ENCODE results near the gene CEP152.

DNA sequence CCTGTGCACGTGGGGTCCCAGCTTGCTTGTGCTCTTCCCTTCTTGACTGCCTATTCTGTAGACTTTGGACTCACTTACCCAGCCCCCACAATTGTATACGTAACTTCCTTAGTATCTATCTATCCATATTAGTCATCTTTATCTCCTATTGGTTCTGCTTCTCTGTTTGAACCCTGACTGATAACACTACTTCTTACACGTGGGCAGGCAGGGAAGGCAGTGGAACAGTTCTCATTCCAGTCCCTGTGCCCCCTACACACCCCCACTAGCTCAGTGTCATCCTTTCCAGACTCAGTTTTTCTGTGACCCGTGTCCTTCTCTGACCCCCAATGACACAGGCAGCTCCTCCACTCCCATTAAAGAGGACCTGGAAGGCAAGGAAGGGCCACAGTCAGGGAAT lies 91.2 kb downstream of the CEP152 start:
- TF ChIP-seq, protein P1, sequence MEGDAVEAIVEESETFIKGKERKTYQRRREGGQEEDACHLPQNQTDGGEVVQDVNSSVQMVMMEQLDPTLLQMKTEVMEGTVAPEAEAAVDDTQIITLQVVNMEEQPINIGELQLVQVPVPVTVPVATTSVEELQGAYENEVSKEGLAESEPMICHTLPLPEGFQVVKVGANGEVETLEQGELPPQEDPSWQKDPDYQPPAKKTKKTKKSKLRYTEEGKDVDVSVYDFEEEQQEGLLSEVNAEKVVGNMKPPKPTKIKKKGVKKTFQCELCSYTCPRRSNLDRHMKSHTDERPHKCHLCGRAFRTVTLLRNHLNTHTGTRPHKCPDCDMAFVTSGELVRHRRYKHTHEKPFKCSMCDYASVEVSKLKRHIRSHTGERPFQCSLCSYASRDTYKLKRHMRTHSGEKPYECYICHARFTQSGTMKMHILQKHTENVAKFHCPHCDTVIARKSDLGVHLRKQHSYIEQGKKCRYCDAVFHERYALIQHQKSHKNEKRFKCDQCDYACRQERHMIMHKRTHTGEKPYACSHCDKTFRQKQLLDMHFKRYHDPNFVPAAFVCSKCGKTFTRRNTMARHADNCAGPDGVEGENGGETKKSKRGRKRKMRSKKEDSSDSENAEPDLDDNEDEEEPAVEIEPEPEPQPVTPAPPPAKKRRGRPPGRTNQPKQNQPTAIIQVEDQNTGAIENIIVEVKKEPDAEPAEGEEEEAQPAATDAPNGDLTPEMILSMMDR (IDR thresholded peaks at IDR 0.05; ENCODE audit: insufficient read depth, low read length, poor library complexity, severe bottlenecking), result no peak
- no peak for TF ChIP-seq EZH2phosphoT487 (conservative IDR thresholded peaks at IDR 0.05; ENCODE audit: low read length)

Measured in SU-DHL-6 (cell line).